ENCODE results near the gene DKKL1.

DKKL1 gene

GRCh38 chr19:49422407-49423070 is 58.9 kb downstream of the DKKL1 start:
- DNase-seq, result no peak

- DNase-seq, result no peak
Measured at GRCh38 chr19:49423071-49423984, 59.7 kb downstream of the DKKL1 start, which contains the start of gene PTH2. Gene PTH2, minus strand, starts transcription at chr19:49423441. Its CDS starts 102 bp downstream, at chr19:49423339.

GRCh38 chr19:49423985-49424303 is 60.3 kb downstream of the DKKL1 start:
- peak; percentile 48 for DNase-seq
